B cell (primary cell): ENCODE measurements around the gene RPH3AL. TPM values are rescaled to one million over a fixed set of nuclear protein-coding genes. Genes with fewer than 3 reads are reported as not detected.

Experiments used
- ATAC-seq: fragments of 200-7000 bp; cut with Tn5 transposase; one replicate; pipeline ENCODE4 v1.10.0; 2021; ENCODE audit warnings: low read depth, mild to moderate bottlenecking, moderate number of reproducible peaks, moderate library complexity
- CTCF ChIA-PET: fragments of 350-600 bp; sonication (Branson Sonifier 250); formaldehyde crosslinking; loops from one replicate; lab custom pipeline; 2021; ENCODE audit warnings: antibody characterized with exemption, inconsistent platforms; lab: Charles Lee
- POLR2A ChIA-PET: fragments of 350-600 bp; sonication (Branson Sonifier 250); formaldehyde crosslinking; loops from one replicate; lab custom pipeline; 2021; ENCODE audit warnings: antibody characterized with exemption; lab: Charles Lee
- DNase-seq: peaks from one replicate; pipeline ENCODE4 v3.0.0; 2013
- H2AFZ ChIP-seq: 2 replicates; pipeline ENCODE4 v1.6.1; 2012; ENCODE audit warnings: mild to moderate bottlenecking, low read depth, low read length; ENCODE audit not compliant: insufficient read depth, poor library complexity, severe bottlenecking
- H3K27ac ChIP-seq, 2 donors: 1 replicate in 1 of 2; 2 replicates in 1 of 2; pipeline ENCODE4 v1.5.1; 2012 to 2013; ENCODE audit warnings: low read length in 2 of 2, mild to moderate bottlenecking in 2 of 2, moderate library complexity in 1 of 2
- H3K27me3 ChIP-seq, 4 experiments: fragments of 200-600 bp in 1 of 4; sonication (generic) in 1 of 4; replicated peaks in 1 of 4; 1 replicate in 2 of 4; 2 replicates in 2 of 4; pipeline versions ENCODE4 v1.6.1 to v1.7.0; 2013 to 2016; ENCODE audit warnings: low read length in 3 of 4, mild to moderate bottlenecking in 2 of 4, mixed read lengths in 1 of 4, moderate library complexity in 1 of 4; ENCODE audit not compliant: insufficient read depth in 4 of 4, control insufficient read depth in 3 of 4; ENCODE audit errors: control extremely low read depth in 1 of 4
- H3K36me3 ChIP-seq, 2 experiments: replicated peaks in 1 of 2; 1 replicate in 1 of 2; 2 replicates in 1 of 2; pipeline versions ENCODE4 v1.6.1 to v1.7.1; 2013; ENCODE audit warnings: low read length in 1 of 2; ENCODE audit not compliant: insufficient read depth in 2 of 2, control insufficient read depth in 1 of 2; ENCODE audit errors: control extremely low read depth in 1 of 2, extremely low read depth in 1 of 2
- H3K4me1 ChIP-seq, 2 donors: fragments of 200-600 bp in 1 of 2; sonication (generic) in 1 of 2; 1 replicate in 1 of 2; 2 replicates in 1 of 2; pipeline versions ENCODE4 v1.5.1 to v1.6.1; 2013 to 2017; ENCODE audit warnings: low read length in 2 of 2; ENCODE audit not compliant: control insufficient read depth in 2 of 2, insufficient read depth in 2 of 2
- H3K4me2 ChIP-seq: replicated peaks from 2 replicates; pipeline ENCODE3; 2012; ENCODE audit warnings: mild to moderate bottlenecking, low read depth, low read length; ENCODE audit not compliant: poor library complexity, severe bottlenecking
- H3K4me3 ChIP-seq, 5 experiments: fragments of 200-600 bp in 1 of 5; sonication (generic) in 1 of 5; 1 replicate in 3 of 5; 2 replicates in 2 of 5; pipeline versions ENCODE4 v1.5.1 to v1.7.0; 2011 to 2016; ENCODE audit warnings: low read length in 4 of 5, mild to moderate bottlenecking in 4 of 5, low read depth in 2 of 5, control low read depth in 1 of 5, moderate library complexity in 1 of 5; ENCODE audit not compliant: insufficient read depth in 1 of 5; ENCODE audit errors: control extremely low read depth in 1 of 5, extremely low read depth in 1 of 5
- H3K79me2 ChIP-seq: fragments of 200-600 bp; sonication (generic); one replicate; pipeline ENCODE4 v1.6.0; 2016; ENCODE audit warnings: low read length; ENCODE audit not compliant: control insufficient read depth, insufficient read depth
- H3K9ac ChIP-seq: fragments of 200-600 bp; sonication (generic); 2 replicates; pipeline ENCODE4 v1.6.1; 2017; ENCODE audit warnings: mild to moderate bottlenecking, low read length, moderate library complexity
- H3K9me3 ChIP-seq, 3 donors: one replicate each; pipeline versions ENCODE4 v1.6.1 to v1.7.1; 2013; ENCODE audit warnings: low read length in 2 of 3; ENCODE audit not compliant: control insufficient read depth in 2 of 3, insufficient read depth in 1 of 3; ENCODE audit errors: control extremely low read depth in 1 of 3
- H4K20me1 ChIP-seq: 2 replicates; pipeline ENCODE4 v1.6.0; 2012; ENCODE audit warnings: mild to moderate bottlenecking, low read length; ENCODE audit not compliant: insufficient read depth, control insufficient read depth, poor library complexity, severe bottlenecking
- H3K27ac Mint-ChIP-seq: one replicate; pipeline ENCODE4 v1.8.0; 2021; ENCODE audit warnings: mixed read lengths
- H3K27me3 Mint-ChIP-seq: one replicate; pipeline ENCODE4 v1.8.0; 2021; ENCODE audit warnings: mixed read lengths
- H3K4me1 Mint-ChIP-seq: one replicate; pipeline ENCODE4 v1.8.0; 2021; ENCODE audit warnings: mixed read lengths
- H3K4me3 Mint-ChIP-seq: one replicate; pipeline ENCODE4 v1.8.0; 2021; ENCODE audit warnings: mixed read lengths
- H3K9me3 Mint-ChIP-seq: one replicate; pipeline ENCODE4 v1.8.0; 2022; ENCODE audit warnings: mixed read lengths; ENCODE audit not compliant: insufficient read depth
- CTCF ChIP-seq: fragments of 200-600 bp; IDR thresholded peaks from one replicate; pipeline ENCODE4 v1.8.0; 2022; ENCODE audit warnings: antibody characterized with exemption, mild to moderate bottlenecking
- EZH2 ChIP-seq: IDR thresholded peaks from 2 replicates; pipeline ENCODE4 v1.6.1; 2012; ENCODE audit warnings: borderline replicate concordance, low read depth, mild to moderate bottlenecking, moderate library complexity, low read length; ENCODE audit not compliant: insufficient read depth, poor library complexity, severe bottlenecking
- WGBS: methylation state at CpG from one replicate; pipeline ENCODE4 v1.1.5; 2013; ENCODE audit warnings: missing lambda C conversion rate; ENCODE audit not compliant: insufficient coverage; 5-methylcytosine and 5-hydroxymethylcytosine counted together
- intact Hi-C: fragments of 100-400 bp; cut with micrococcal nuclease; formaldehyde crosslinking; loops from one replicate; pipeline ENCODE4 v1.10.0; 2022
- polyA plus RNA-seq: library from polyadenylated mRNA; depleted of rRNA; stranded (reverse); fragments of >200 nt; gene quantifications from 2 replicates; pipeline ENCODE4 v1.2.3, GENCODE V29; 2012
- total RNA-seq, 2 donors: library from RNA; stranded (reverse); fragments of 120-200 nt in 1 of 2; gene quantifications; 1 replicate in 1 of 2; 2 replicates in 1 of 2; pipeline versions ENCODE4 v1.2.3 to v1.2.4, GENCODE V29; 2013 to 2022

Gene RPH3AL
- total and polyA plus RNA-seq, 2 donors (not counting 1 experiment from before 2014, with no cell fraction given), result 10.8 to 13.3 TPM

GRCh38 chr17:250487-251300 is 101.9 kb downstream of the RPH3AL start:
- Histone ChIP-seq H4K20me1 (no peaks in the 10 kb centered on the region), H2AFZ (no peak overlapping the region), H3K79me2 (no peaks in the 10 kb centered on the region), H3K4me2 (no peak overlapping the region), H3K27ac (no peak overlapping the region), H3K4me3 (no peak overlapping the region), H3K27me3 (no peaks in the 10 kb centered on the region), H3K4me1 (no peaks in the 10 kb centered on the region), H3K36me3 (no peaks in the 10 kb centered on the region), H3K9me3 (peaks cover 0 to 5% (median 0%) of the 10 kb centered on the region in 3 donors), H3K9ac (no peak overlapping the region)
- CTCF ChIA-PET, result no interaction called here
- H3K27me3 Mint-ChIP-seq, result no peaks in the 10 kb centered on the region
- H3K4me3 Mint-ChIP-seq, result no peak overlapping the region
- H3K9me3 Mint-ChIP-seq, result no peaks in the 10 kb centered on the region
- H3K4me1 Mint-ChIP-seq, result no peaks in the 10 kb centered on the region
- POLR2A ChIA-PET, result no interaction called here
- 93% methylated on average over 27 of the region's 27 CpGs for WGBS
- no peak for TF ChIP-seq EZH2
- no peak for TF ChIP-seq CTCF
- no peak for DNase-seq
- intact Hi-C loops, result no loop called here
- H3K27ac Mint-ChIP-seq, result no peak overlapping the region
- ATAC-seq, result no peak
